Parathyroid adenoma (tissue), 2 donors: Measurements from ENCODE around the gene USP2.

Experiments
- H2AFZ ChIP-seq: fragments of 300-600 bp; sonication (generic); one replicate; pipeline ENCODE4 v1.7.0; 2017; ENCODE audit warnings: antibody characterized with exemption, mild to moderate bottlenecking
- H3K27ac ChIP-seq: fragments of 300-600 bp; sonication (generic); one replicate; pipeline ENCODE4 v1.7.0; 2017
- H3K27me3 ChIP-seq: fragments of 300-600 bp; sonication (generic); one replicate; pipeline ENCODE4 v1.7.0; 2017; ENCODE audit warnings: low read length; ENCODE audit not compliant: control insufficient read depth, insufficient read depth
- H3K36me3 ChIP-seq: fragments of 300-600 bp; sonication (generic); one replicate; pipeline ENCODE4 v1.7.0; 2017; ENCODE audit warnings: low read length; ENCODE audit not compliant: control insufficient read depth, insufficient read depth
- H3K4me1 ChIP-seq: fragments of 300-600 bp; sonication (generic); one replicate; pipeline ENCODE4 v1.7.0; 2017; ENCODE audit warnings: control low read depth
- H3K4me2 ChIP-seq: fragments of 300-600 bp; sonication (generic); one replicate; pipeline ENCODE4 v1.7.0; 2017; ENCODE audit warnings: low read length
- H3K4me3 ChIP-seq: fragments of 300-600 bp; sonication (generic); one replicate; pipeline ENCODE4 v1.7.0; 2017; ENCODE audit warnings: low read depth, low read length
- H3K79me2 ChIP-seq: fragments of 300-600 bp; sonication (generic); one replicate; pipeline ENCODE4 v1.7.0; 2017; ENCODE audit warnings: control low read depth
- H3K9ac ChIP-seq: fragments of 300-600 bp; sonication (generic); one replicate; pipeline ENCODE4 v1.7.0; 2017; ENCODE audit warnings: mild to moderate bottlenecking
- H3K9me3 ChIP-seq: fragments of 300-600 bp; sonication (generic); one replicate; pipeline ENCODE4 v1.7.0; 2017; ENCODE audit warnings: low read length; ENCODE audit not compliant: control insufficient read depth
- TF ChIP-seq, protein P1 (sequence below): fragments of 300-600 bp; sonication (generic); IDR thresholded peaks from one replicate; pipeline ENCODE4 v1.7.0; 2017; ENCODE audit warnings: antibody characterized with exemption, mild to moderate bottlenecking
- donor health status: primary hyperparathyroidism.

Gene USP2

DNA sequence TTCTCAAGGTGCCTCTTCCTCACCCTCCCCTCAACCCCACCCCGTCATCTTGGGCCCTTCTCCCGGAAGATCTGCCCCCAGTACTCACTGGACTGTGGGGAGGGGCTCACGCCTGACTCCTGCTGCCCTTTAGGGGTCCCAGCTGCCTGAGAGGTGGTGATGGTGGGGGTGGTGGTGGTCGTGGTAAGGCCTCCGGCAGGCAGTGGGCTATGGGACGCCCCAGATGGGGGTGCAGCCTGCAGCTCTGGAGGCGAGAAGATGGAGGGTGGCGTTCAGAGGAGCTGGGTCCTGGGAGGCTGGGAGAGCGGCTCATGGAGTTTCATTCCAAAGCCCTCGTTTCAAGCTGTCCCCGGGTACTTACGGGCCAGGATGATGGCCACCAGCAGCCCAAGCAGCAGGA lies 35.8 kb downstream of the USP2 start:
- Histone ChIP-seq H3K9me3 (no peaks in the 10 kb centered on the region), H3K36me3 (no peaks in the 10 kb centered on the region), H3K4me2 (no peak overlapping the region), H3K79me2 (no peaks in the 10 kb centered on the region), H3K27ac (no peak overlapping the region), H3K4me3 (no peak overlapping the region), H3K9ac (no peak overlapping the region), H3K4me1 (no peaks in the 10 kb centered on the region), H2AFZ (no peak overlapping the region), H3K27me3 (no peaks in the 10 kb centered on the region)
- TF ChIP-seq, protein P1, sequence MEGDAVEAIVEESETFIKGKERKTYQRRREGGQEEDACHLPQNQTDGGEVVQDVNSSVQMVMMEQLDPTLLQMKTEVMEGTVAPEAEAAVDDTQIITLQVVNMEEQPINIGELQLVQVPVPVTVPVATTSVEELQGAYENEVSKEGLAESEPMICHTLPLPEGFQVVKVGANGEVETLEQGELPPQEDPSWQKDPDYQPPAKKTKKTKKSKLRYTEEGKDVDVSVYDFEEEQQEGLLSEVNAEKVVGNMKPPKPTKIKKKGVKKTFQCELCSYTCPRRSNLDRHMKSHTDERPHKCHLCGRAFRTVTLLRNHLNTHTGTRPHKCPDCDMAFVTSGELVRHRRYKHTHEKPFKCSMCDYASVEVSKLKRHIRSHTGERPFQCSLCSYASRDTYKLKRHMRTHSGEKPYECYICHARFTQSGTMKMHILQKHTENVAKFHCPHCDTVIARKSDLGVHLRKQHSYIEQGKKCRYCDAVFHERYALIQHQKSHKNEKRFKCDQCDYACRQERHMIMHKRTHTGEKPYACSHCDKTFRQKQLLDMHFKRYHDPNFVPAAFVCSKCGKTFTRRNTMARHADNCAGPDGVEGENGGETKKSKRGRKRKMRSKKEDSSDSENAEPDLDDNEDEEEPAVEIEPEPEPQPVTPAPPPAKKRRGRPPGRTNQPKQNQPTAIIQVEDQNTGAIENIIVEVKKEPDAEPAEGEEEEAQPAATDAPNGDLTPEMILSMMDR, result no peak

DNA sequence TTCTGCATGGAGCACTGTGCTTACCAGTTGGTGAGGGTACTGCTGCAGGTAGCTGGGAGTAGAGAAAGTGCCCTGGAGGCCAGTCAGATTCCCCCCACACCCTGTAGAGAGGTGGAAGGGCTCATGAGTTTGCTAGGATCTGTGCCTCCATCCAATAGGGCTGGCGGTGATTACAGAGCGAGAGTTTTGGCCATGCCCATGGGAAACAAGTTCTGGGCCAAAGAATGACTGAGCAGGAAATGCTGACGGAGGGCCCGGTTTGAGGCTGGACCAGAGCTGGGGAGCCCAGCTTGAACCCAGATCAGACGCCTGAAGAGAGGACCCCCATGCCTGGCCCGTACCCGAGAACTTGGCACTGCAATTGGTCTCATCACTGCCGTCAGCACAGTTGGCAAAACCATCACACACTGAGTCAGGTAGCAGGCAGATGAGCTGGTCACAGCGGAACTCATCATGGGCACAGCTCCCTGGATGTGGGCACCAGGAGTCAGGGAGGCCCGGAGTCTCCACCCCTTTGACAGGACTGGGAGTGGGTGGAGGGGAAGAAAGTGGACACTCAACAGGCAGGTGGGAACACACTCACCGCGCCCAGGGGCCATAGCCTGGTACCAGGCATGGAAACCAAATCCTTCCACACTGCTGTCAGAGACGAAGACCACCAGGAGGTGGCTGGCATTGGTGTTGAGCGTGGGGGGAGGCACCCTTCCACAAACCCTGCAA lies 37.0 kb downstream of the USP2 start:
- H3K27ac ChIP-seq, result no peak overlapping the region
- no peak overlapping the region for H3K9ac ChIP-seq
- H3K27me3 ChIP-seq, result no peaks in the 10 kb centered on the region
- H3K4me1 ChIP-seq, result no peaks in the 10 kb centered on the region
- no peak overlapping the region for H3K4me2 ChIP-seq
- H3K79me2 ChIP-seq, result no peaks in the 10 kb centered on the region
- TF ChIP-seq, protein P1, result no peak
- no peak overlapping the region for H3K4me3 ChIP-seq
- H3K9me3 ChIP-seq, result no peaks in the 10 kb centered on the region
- H3K36me3 ChIP-seq, result no peaks in the 10 kb centered on the region
- H2AFZ ChIP-seq, result no peak overlapping the region

DNA sequence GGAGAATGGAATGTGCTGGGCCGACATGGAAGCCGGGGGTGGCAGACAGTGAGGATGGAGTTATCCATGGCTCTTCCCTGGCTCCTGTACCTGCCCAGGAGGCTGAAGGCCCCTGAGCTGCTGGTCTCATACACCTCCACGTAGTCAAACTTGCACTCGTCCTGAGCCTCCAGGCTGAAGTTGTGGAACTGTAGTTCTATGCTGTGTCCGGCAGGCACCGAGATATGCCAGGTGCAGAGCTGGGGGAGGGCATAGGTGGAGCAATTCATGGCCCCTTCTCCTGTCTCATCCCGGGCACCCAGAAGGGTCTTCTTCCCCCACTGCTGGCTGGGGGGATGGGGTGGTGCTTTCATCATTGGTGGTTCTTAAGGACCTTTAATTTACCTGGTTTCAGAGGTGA lies 37.8 kb downstream of the USP2 start:
- H3K36me3 ChIP-seq, result no peaks in the 10 kb centered on the region
- no peak overlapping the region for H3K4me3 ChIP-seq
- no peak overlapping the region for H2AFZ ChIP-seq
- no peak overlapping the region for H3K9ac ChIP-seq
- TF ChIP-seq, protein P1, result no peak
- no peaks in the 10 kb centered on the region for H3K27me3 ChIP-seq
- H3K27ac ChIP-seq, result no peak overlapping the region
- no peaks in the 10 kb centered on the region for H3K9me3 ChIP-seq
- H3K79me2 ChIP-seq, result no peaks in the 10 kb centered on the region
- H3K4me2 ChIP-seq, result no peak overlapping the region
- no peaks in the 10 kb centered on the region for H3K4me1 ChIP-seq

DNA sequence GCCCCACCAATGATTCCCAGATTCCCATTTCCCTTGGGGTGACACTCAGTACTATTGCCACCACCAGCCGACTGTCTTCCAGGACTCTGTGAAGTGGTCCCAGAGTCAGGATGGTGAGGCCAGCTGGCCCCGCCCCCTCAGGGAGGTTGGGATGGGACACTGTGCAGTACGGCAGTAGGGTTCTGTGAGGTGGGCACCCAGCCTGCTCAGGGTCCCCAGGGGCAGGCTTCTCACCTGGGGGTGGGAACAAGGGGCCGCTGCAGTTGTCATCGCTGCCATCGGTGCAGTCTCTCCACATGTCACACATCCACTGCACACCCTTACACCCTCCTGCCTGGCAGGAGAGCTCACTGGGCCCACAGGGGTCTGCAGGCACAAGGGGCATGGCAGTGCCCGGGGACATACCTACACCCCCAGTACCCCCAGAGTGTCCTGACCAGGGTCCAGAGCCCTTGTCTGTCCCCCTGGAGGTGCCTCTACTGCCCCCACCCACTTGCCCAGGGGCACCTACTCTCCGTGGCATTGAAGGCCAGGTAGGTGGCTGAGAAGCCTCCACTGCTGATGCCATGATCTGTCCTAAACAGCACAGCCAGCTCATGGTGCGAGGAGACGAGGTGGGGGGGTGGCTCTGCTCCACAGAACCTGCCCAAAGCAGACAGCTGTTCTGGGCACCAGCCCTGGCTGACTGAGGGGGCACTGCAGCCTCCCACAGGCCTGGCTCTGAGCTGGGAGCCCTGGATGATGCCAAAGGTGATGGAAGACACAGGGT lies 38.9 kb downstream of the USP2 start:
- TF ChIP-seq, protein P1, result no peak
- no peak overlapping the region for H3K9ac ChIP-seq

DNA sequence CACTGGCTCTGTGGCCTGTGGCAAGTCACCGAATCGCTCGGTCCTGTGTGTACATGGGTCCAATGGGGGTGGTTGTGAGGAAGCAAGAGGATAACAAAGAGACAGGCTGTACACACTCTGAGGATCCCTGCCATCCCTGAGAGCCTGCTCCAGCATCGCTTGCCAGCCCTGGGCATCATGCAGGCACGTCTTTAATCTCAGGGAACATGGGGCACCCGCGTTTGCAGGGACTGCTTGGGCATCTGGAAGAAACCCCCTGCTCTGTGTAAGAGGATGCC lies 39.5 kb downstream of the USP2 start:
- H3K36me3 ChIP-seq, result no peaks in the 10 kb centered on the region
- no peak overlapping the region for H3K27ac ChIP-seq
- H3K79me2 ChIP-seq, result no peaks in the 10 kb centered on the region
- H3K4me2 ChIP-seq, result no peak overlapping the region
- TF ChIP-seq, protein P1, result no peak
- H3K9me3 ChIP-seq, result no peaks in the 10 kb centered on the region
- no peak overlapping the region for H3K4me3 ChIP-seq
- no peak overlapping the region for H3K9ac ChIP-seq
- no peak overlapping the region for H2AFZ ChIP-seq
- no peaks in the 10 kb centered on the region for H3K4me1 ChIP-seq
- no peaks in the 10 kb centered on the region for H3K27me3 ChIP-seq

More for the DNA sequence above, 38.9 kb downstream of the USP2 start:
- Histone ChIP-seq H3K27me3 (no peaks in the 10 kb centered on the region), H3K4me3 (no peak overlapping the region), H3K27ac (no peak overlapping the region), H3K9me3 (no peaks in the 10 kb centered on the region), H3K4me1 (no peaks in the 10 kb centered on the region), H3K4me2 (no peak overlapping the region), H2AFZ (no peak overlapping the region), H3K36me3 (no peaks in the 10 kb centered on the region), H3K79me2 (no peaks in the 10 kb centered on the region)
